OCI-LY1 (cell line): Measurements from ENCODE around the gene PPM1N.

Experiments used
- H2AFZ ChIP-seq: fragments of 200-600 bp; sonication (generic), shearing (Covaris generic); 2 replicates; pipeline ENCODE4 v1.6.0; 2014; ENCODE audit warnings: antibody characterized with exemption, mild to moderate bottlenecking, low read length
- H3F3A ChIP-seq: fragments of 200-600 bp; sonication (generic), shearing (Covaris generic); 2 replicates; pipeline ENCODE4 v1.6.0; 2014; ENCODE audit warnings: mild to moderate bottlenecking, antibody characterized with exemption, low read length, moderate library complexity; ENCODE audit not compliant: insufficient read depth
- H3K27ac ChIP-seq: fragments of 200-600 bp; sonication (generic); 2 replicates; pipeline ENCODE4 v1.5.1; 2014; ENCODE audit warnings: low read length, mixed run types, mild to moderate bottlenecking, low read depth; ENCODE audit not compliant: poor library complexity, severe bottlenecking
- H3K27me3 ChIP-seq: fragments of 200-600 bp; sonication (generic); 2 replicates; pipeline ENCODE4 v1.6.0; 2014; ENCODE audit warnings: antibody characterized with exemption, mild to moderate bottlenecking, low read length, moderate library complexity; ENCODE audit not compliant: insufficient read depth
- H3K36me3 ChIP-seq: fragments of 200-600 bp; sonication (generic); 2 replicates; pipeline ENCODE4 v1.6.1; 2014; ENCODE audit warnings: mild to moderate bottlenecking, antibody characterized with exemption, low read length, moderate library complexity, mixed read lengths; ENCODE audit not compliant: insufficient read depth
- H3K4me1 ChIP-seq: fragments of 200-600 bp; sonication (generic); 2 replicates; pipeline ENCODE4 v1.5.1; 2014; ENCODE audit warnings: mild to moderate bottlenecking, low read length, moderate library complexity; ENCODE audit not compliant: insufficient read depth, severe bottlenecking
- H3K4me2 ChIP-seq: fragments of 200-600 bp; sonication (generic), shearing (Covaris generic); 2 replicates; pipeline ENCODE4 v1.6.1; 2014; ENCODE audit warnings: low read length
- H3K4me3 ChIP-seq: fragments of 200-600 bp; sonication (generic); 2 replicates; pipeline ENCODE4 v1.5.1; 2014; ENCODE audit warnings: low read length, low read depth, mild to moderate bottlenecking, mixed read lengths; ENCODE audit not compliant: poor library complexity, severe bottlenecking
- H3K79me2 ChIP-seq: fragments of 200-600 bp; shearing (Covaris generic); 2 replicates; pipeline ENCODE4 v1.6.1; 2016; ENCODE audit warnings: mixed run types, low read length, mixed read lengths; ENCODE audit not compliant: insufficient read depth
- H3K9ac ChIP-seq: fragments of 200-600 bp; sonication (generic), shearing (Covaris generic); 2 replicates; pipeline ENCODE4 v1.6.1; 2014; ENCODE audit warnings: mild to moderate bottlenecking, low read length, mixed read lengths
- H3K9me2 ChIP-seq: fragments of 200-600 bp; sonication (generic), shearing (Covaris generic); 2 replicates; pipeline ENCODE4 v1.6.1; 2014; ENCODE audit warnings: low read depth, mild to moderate bottlenecking, low read length, mixed read lengths
- H3K9me3 ChIP-seq: fragments of 200-600 bp; shearing (Covaris generic); 2 replicates; pipeline ENCODE4 v1.6.1; 2014; ENCODE audit warnings: low read length, mixed read lengths
- H4K20me1 ChIP-seq: fragments of 200-600 bp; sonication (generic), shearing (Covaris generic); 2 replicates; pipeline ENCODE4 v1.6.0; 2016; ENCODE audit warnings: mild to moderate bottlenecking, low read length; ENCODE audit not compliant: insufficient read depth
- CTCF ChIP-seq: fragments of 200-600 bp; sonication (generic), shearing (Covaris generic); IDR thresholded peaks from 2 replicates; pipeline ENCODE4 v1.5.1; 2017; ENCODE audit warnings: mild to moderate bottlenecking, antibody characterized with exemption, low read length, moderate library complexity, mixed read lengths
- EZH2 ChIP-seq: fragments of 200-600 bp; sonication (generic), shearing (Covaris generic); IDR thresholded peaks from 2 replicates; pipeline ENCODE4 v1.8.0; 2017; ENCODE audit warnings: borderline replicate concordance, mixed run types, mild to moderate bottlenecking, antibody characterized with exemption, low read length, moderate library complexity, mixed read lengths

Gene PPM1N

GRCh38 chr19:45502111-45502510, 3.9 kb downstream of the PPM1N start:
- no peaks in the 10 kb centered on the region for H3K9me3 ChIP-seq
- no peak overlapping the region; the same call in 1 of the 2 replicates for H3K4me2 ChIP-seq
- H3K79me2 ChIP-seq, result no peaks in the 10 kb centered on the region
- H3K4me1 ChIP-seq, result peaks cover 39% of the 10 kb centered on the region
- H3K27me3 ChIP-seq, result no peaks in the 10 kb centered on the region
- H3F3A ChIP-seq, result 0 out of 2 replicates have a peak, but pooled peaks cover 5% of the 10 kb centered on the region
- no peaks in the 10 kb centered on the region for H4K20me1 ChIP-seq
- TF ChIP-seq CTCF, result no peak
- TF ChIP-seq EZH2, result no peak
- H3K9me2 ChIP-seq, result no peaks in the 10 kb centered on the region
- no peak overlapping the region for H2AFZ ChIP-seq
- no peak overlapping the region for H3K9ac ChIP-seq
- H3K36me3 ChIP-seq, result no peaks in the 10 kb centered on the region
- no peak overlapping the region for H3K4me3 ChIP-seq
- H3K27ac ChIP-seq, result peak overlapping the region; percentile 47

GRCh38 chr19:45503909-45504308, 5.7 kb downstream of the PPM1N start:
- Histone ChIP-seq H3K27ac (no peak overlapping the region), H3F3A (no peaks in the 10 kb centered on the region), H3K9me3 (no peaks in the 10 kb centered on the region), H4K20me1 (no peaks in the 10 kb centered on the region), H3K4me2 (no peak overlapping the region), H3K9ac (no peak overlapping the region), H3K4me3 (no peak overlapping the region), H3K4me1 (peaks cover 28% of the 10 kb centered on the region), H3K79me2 (0 out of 2 replicates have a peak, but pooled peaks cover 4% of the 10 kb centered on the region), H3K36me3 (no peaks in the 10 kb centered on the region), H3K27me3 (no peaks in the 10 kb centered on the region), H3K9me2 (no peaks in the 10 kb centered on the region), H2AFZ (no peak overlapping the region)
- TF ChIP-seq CTCF (no peak), EZH2 (no peak)

- peak overlapping the region; percentile 94 for H3K4me3 ChIP-seq
- TF ChIP-seq CTCF (no peak), EZH2 (no peak)
- peak overlapping the region; percentile 63 for H3K27ac ChIP-seq
Measured at GRCh38 chr19:45505151-45505995, 7.1 kb downstream of the PPM1N start.

More at GRCh38 chr19:45505151-45505995, 7.1 kb downstream of the PPM1N start:
- H3K9me3 ChIP-seq, result no peaks in the 10 kb centered on the region
- no peaks in the 10 kb centered on the region for H3K9me2 ChIP-seq
- H3F3A ChIP-seq, result no peaks in the 10 kb centered on the region
- peaks cover 39% of the 10 kb centered on the region for H3K4me1 ChIP-seq
- 0 out of 2 replicates have a peak, but pooled peaks cover 7% of the 10 kb centered on the region for H3K79me2 ChIP-seq
- no peaks in the 10 kb centered on the region for H3K36me3 ChIP-seq
- no peaks in the 10 kb centered on the region for H4K20me1 ChIP-seq
- no peaks in the 10 kb centered on the region for H3K27me3 ChIP-seq
- peak overlapping the region; percentile 83 for H3K4me2 ChIP-seq
- no peak overlapping the region; the same call in 1 of the 2 replicates for H3K9ac ChIP-seq
- H2AFZ ChIP-seq, result no peak overlapping the region; the same call in 1 of the 2 replicates
